Measurements from ENCODE around the gene CLEC11A.
A peak's percentile ranks its signal among the peaks of the same experiment; 100 is the strongest.

Gene CLEC11A

GRCh38 chr19:50705422-50706019 lies 17.6 kb upstream of the CLEC11A start:
- DNase-seq (ENCODE audit: low read depth in 2 of 2), result peak in 1 of 2 donors; percentile 11

GRCh38 chr19:50706387-50706786 lies 16.8 kb upstream of the CLEC11A start:
- DNase-seq (ENCODE audit: low read depth in 2 of 2), result no peak

GRCh38 chr19:50708179-50708879 lies 14.8 kb upstream of the CLEC11A start:
- DNase-seq (ENCODE audit: low read depth in 2 of 2), result no peak

GRCh38 chr19:50710094-50710493 lies 13.1 kb upstream of the CLEC11A start:
- DNase-seq (ENCODE audit: low read depth in 2 of 2), result no peak

- DNase-seq (ENCODE audit: low read depth in 2 of 2), result no peak
These were observed 12.6 kb upstream of the CLEC11A start for GRCh38 chr19:50710612-50711011.

GRCh38 chr19:50711196-50711595 lies 12.0 kb upstream of the CLEC11A start:
- no peak for DNase-seq (ENCODE audit: low read depth in 2 of 2)

- DNase-seq (ENCODE audit: low read depth in 2 of 2), result no peak
These were observed 11.4 kb upstream of the CLEC11A start for GRCh38 chr19:50711805-50712204.

GRCh38 chr19:50712833-50713232 lies 10.3 kb upstream of the CLEC11A start:
- DNase-seq (ENCODE audit: low read depth in 2 of 2), result no peak

- DNase-seq (ENCODE audit: low read depth in 2 of 2), result no peak
These were observed 9.5 kb upstream of the CLEC11A start for GRCh38 chr19:50713556-50714236.

GRCh38 chr19:50716178-50717025 lies 6.8 kb upstream of the CLEC11A start:
- DNase-seq (ENCODE audit: low read depth in 2 of 2), result no peak

- no peak for DNase-seq (ENCODE audit: low read depth in 2 of 2)
These were observed 6.0 kb upstream of the CLEC11A start for GRCh38 chr19:50717026-50717723.

GRCh38 chr19:50717891-50718254 lies 5.3 kb upstream of the CLEC11A start:
- DNase-seq (ENCODE audit: low read depth in 2 of 2), result no peak

- no peak for DNase-seq (ENCODE audit: low read depth in 2 of 2)
These were observed 4.7 kb upstream of the CLEC11A start for GRCh38 chr19:50718255-50719118.

GRCh38 chr19:50719119-50719435 lies 4.1 kb upstream of the CLEC11A start:
- no peak for DNase-seq (ENCODE audit: low read depth in 2 of 2)

- DNase-seq (ENCODE audit: low read depth in 2 of 2), result no peak
These were observed 3.6 kb upstream of the CLEC11A start, which contains the start of gene SHANK1 for GRCh38 chr19:50719566-50719965. TSS of gene SHANK1 (minus strand) at chr19:50719802. CDS start at chr19:50716919, 2,883 bp downstream.

GRCh38 chr19:50720181-50720920 lies 2.8 kb upstream of the CLEC11A start:
- no peak for DNase-seq (ENCODE audit: low read depth in 2 of 2)

- DNase-seq (ENCODE audit: low read depth in 2 of 2), result no peak
These were observed 2.2 kb upstream of the CLEC11A start for GRCh38 chr19:50720921-50721381.

- DNase-seq (ENCODE audit: low read depth in 2 of 2), result no peak
These were observed 1.6 kb upstream of the CLEC11A start for GRCh38 chr19:50721441-50722137.
